HepG2 (cell line): ENCODE measurements around the gene CTNNAL1. TPM values are rescaled to one million over a fixed set of nuclear protein-coding genes. Genes with fewer than 3 reads are reported as not detected.

Experiments
- BRD4 ChIP-seq: sonication (generic); formaldehyde crosslinking; IDR thresholded peaks from 2 replicates; pipeline ENCODE4 v1.4.0; 2020; ENCODE audit warnings: missing genetic modification reagents
- CENPT ChIP-seq: sonication (generic); formaldehyde crosslinking; IDR thresholded peaks from 2 replicates; pipeline ENCODE4 v1.8.0; 2022; ENCODE audit warnings: low read depth, mild to moderate bottlenecking, moderate library complexity, missing genetic modification reagents
- FOXP4 ChIP-seq: sonication (generic); formaldehyde crosslinking; IDR thresholded peaks from 2 replicates; pipeline ENCODE4 v1.4.0; 2020; ENCODE audit warnings: missing genetic modification reagents
- JARID2 ChIP-seq: sonication (generic); formaldehyde crosslinking; IDR thresholded peaks from 2 replicates; pipeline ENCODE4 v1.8.1; 2023; ENCODE audit warnings: missing genetic modification reagents, inconsistent platforms; ENCODE audit not compliant: insufficient replicate concordance
- ZBTB10 ChIP-seq: sonication (generic); formaldehyde crosslinking; IDR thresholded peaks from 2 replicates; pipeline ENCODE4 v1.4.0; 2020; ENCODE audit warnings: missing genetic modification reagents, borderline replicate concordance
- ZC3H13 ChIP-seq: sonication (generic); formaldehyde crosslinking; IDR thresholded peaks from 2 replicates; pipeline ENCODE4 v1.8.1; 2023; ENCODE audit warnings: mild to moderate bottlenecking, missing genetic modification reagents, moderate library complexity
- ZFAT ChIP-seq: sonication (generic); formaldehyde crosslinking; conservative IDR thresholded peaks from 2 replicates; pipeline ENCODE4 v1.8.1; 2023; ENCODE audit warnings: missing genetic modification reagents, inconsistent platforms
- ZNF318 ChIP-seq: sonication (generic); formaldehyde crosslinking; IDR thresholded peaks from 2 replicates; pipeline ENCODE4 v1.4.0; 2020; ENCODE audit warnings: mild to moderate bottlenecking, missing genetic modification reagents
- ZNF512 ChIP-seq: sonication (generic); formaldehyde crosslinking; IDR thresholded peaks from 2 replicates; pipeline ENCODE4 v1.4.0; 2020; ENCODE audit warnings: mild to moderate bottlenecking, missing genetic modification reagents
- ZNF792 ChIP-seq: IDR thresholded peaks from 2 replicates; pipeline ENCODE4 v1.6.1; 2016
- polyA plus RNA-seq, 8 experiments: library from polyadenylated mRNA; depleted of rRNA in 3 of 8; stranded (reverse) in 7 of 8; unstranded in 1 of 8; fragments of >200 nt; fragmentation: Illumina TruSeq in 4 of 8; extraction: Trizol in 4 of 8; gene quantifications; 2 replicates each; pipeline versions ENCODE4 v1.2.1 to v1.2.3, GENCODE V29; 2011 to 2016; ENCODE audit warnings: low read depth in 4 of 8, missing spikeins in 1 of 8, mixed read lengths in 1 of 8; ENCODE audit not compliant: insufficient read depth in 1 of 8
- total RNA-seq, 5 experiments: library from RNA; depleted of rRNA; stranded (reverse); fragments of >200 nt; fragmentation: Illumina TruSeq; extraction: Trizol; gene quantifications; 2 replicates each; pipeline ENCODE4 v1.2.3, GENCODE V29; 2016; ENCODE audit warnings: low read depth in 1 of 5

CTNNAL1 gene
- total and polyA plus RNA-seq, 2 of the 13 experiments (the other 11 are each of a cell fraction or from before 2014, with no cell fraction given): 32.0 to 162 TPM

DNA sequence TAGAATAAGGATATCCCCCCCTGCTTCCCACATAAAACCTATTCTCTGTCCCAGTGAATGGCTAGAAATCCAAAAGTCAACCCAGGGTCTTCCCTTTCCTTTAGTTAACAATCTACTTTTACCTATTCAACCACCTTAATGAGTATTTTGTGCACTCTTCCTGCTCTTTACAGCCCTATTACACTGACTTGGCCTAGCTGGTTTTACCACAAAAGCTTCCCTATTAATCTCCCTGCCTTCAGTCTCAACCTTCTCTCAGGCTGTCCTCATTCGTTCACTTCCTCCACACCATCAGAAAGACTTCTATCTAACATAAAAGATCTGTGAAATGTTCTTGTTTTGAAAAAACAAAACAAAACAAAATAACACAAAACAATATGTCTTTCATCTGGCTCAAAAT is 16.2 kb downstream of the CTNNAL1 start (continued):
- no peak for TF ChIP-seq ZNF318 (CRISPR knock-in tag)
- TF ChIP-seq JARID2 (CRISPR knock-in tag): no peak
- TF ChIP-seq ZC3H13 (CRISPR knock-in tag): no peak
- TF ChIP-seq FOXP4 (CRISPR knock-in tag): no peak
- TF ChIP-seq CENPT: no peak
- no peak for TF ChIP-seq BRD4 (CRISPR knock-in tag)
- TF ChIP-seq ZBTB10: no peak
- no peak for TF ChIP-seq ZFAT (CRISPR knock-in tag)
- no peak for TF ChIP-seq ZNF512 (CRISPR knock-in tag)
- TF ChIP-seq ZNF792 (CRISPR knock-in tag): no peak
